GM21381 (cell line): ENCODE data around the gene RNF167.
"Not testable (repeated sequence)": the region's sequence is repeated elsewhere in the genome, so short reads cannot be mapped to it uniquely, and the experiment has no call there.

ENCODE experiments used
- ATAC-seq: cut with Tn5 transposase; IDR thresholded peaks from one replicate; pipeline ENCODE4 v1.9.1; 2021; ENCODE audit warnings: mild to moderate bottlenecking, moderate library complexity; ENCODE audit not compliant: unreplicated experiment

Gene RNF167

DNA sequence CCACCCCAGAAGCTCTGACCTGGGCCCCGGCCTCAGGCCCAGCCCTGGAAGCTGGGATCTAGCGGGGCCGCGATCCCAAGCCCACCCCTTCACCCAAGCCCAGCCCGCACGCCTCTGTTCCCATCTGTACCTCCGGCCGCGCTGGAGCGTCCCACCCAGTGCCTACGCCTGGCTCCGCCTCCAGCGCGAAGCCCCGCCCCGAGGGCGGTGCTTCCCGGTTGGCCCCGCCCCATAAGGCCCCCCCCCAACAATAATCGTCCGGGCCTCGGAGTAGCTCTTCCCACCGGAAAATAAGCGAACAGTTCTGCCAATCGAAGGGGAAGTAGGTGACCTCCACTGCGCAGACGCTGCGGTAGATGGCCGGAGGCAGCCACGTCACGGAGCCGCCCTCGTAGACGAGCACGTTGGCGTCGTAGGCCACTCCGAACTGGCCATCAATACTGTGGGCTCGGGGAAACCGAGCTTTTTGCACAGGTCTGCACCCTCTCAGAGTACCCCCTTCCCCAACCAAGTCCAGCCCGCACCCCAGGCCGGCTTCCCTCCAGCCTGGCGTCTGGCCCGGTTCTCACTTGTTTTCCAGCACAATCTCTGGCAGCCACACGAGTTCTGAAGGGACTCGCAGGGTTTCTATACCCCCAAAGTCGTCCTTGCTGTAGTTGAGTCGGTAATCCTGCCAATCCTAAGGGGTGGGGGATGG is 38.3 kb upstream of the RNF167 start:
- no peak for ATAC-seq

DNA sequence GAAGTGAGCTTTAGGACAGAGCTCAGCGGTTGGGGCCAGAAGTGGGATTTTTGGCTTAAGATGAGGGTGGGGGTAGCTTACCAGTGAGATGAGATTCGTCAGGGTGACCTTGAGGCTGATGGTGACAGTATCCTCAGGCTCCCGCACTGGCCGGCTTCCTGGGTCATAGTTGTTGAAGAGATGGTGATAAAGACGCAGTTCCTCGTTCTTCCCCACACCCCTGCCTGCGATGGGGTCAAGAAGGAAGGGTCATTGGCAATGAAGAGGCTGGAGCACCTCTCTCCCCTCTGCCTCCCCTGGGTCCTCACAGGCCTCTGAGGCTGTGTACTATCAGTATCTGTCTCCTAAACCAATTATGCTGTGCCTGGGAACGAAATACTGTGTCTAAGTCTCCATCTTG is 37.5 kb upstream of the RNF167 start:
- ATAC-seq = no peak

DNA sequence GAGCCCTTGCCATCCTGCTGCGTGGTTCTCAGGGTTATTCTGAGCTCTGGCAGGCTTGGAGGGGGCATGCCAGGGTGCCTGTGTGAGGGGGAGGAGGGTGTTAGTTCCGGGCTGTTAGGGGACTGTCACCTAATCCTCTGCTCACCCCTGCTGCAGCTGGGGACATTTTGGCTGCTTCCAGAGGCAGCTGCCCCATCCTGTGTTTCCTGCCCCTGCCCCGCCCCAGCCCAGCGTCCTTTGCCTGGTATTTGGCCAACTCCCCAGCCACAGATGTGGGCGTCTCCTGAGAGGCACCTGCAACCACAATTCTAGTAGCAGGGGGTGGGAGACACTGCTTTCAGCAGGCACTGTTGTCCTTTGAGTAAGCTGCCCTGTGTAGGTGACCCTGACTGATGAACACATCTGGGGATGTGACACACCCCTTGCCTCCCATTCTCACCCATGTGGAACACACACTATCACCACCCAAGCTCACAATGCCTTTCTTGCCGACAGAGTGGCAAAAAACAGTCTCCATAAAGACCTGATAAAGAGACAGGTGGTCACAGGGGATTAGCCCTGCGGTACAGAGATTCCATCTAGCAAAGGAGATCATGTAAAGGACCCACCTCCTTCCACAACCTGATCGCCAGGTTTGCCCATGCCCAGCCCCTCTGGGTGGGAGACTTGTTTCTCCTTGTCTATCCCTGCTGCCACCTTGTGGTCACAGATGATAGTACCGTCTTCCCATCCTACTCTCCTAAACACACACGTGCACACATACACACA is 36.8 kb upstream of the RNF167 start, which contains the start of gene CHRNE:
TSS of gene CHRNE (minus strand) at position 48 of the 768 bp plus-strand sequence. CDS start at position 13, 35 bp downstream.
- ATAC-seq = peak; percentile 37

DNA sequence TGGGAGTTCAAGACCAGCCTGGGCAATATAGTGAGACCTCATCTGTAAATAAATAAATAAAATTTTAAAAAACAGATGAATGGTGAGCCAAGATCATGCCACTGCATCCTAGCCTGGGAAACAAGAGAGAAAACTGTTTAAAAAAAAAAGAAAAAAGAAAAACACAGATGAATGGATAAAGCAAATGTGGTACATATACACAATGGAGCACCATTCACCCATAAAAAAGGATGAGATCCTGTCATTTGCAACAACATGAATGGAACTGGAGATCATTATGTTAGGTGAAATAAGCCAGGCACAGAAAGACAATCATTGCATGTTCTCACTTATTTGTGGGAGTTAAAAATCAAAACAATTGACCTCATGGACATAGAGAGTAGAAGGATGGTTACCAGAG is 33.4 kb upstream of the RNF167 start:
- ATAC-seq = not testable (repeated sequence)

DNA sequence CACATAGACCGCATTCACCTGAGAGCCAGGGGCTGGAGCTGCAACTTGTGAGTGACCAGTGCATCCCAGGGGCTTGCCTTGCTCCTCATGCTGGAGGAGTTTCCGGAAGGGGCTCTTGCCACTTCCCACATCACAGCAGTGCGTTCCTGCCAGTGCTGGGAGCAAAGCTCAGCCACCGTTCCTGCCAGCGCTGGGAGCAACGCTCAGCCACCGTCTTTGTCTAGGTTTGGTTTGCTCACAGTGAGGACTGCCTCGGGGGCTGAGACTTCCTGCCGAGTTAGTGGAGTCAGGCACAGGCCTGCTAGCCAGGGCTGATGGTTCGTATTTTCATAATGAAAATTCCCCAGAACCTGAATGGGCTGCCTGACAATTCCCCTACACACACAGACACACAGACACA is 31.8 kb upstream of the RNF167 start:
- ATAC-seq = no peak

DNA sequence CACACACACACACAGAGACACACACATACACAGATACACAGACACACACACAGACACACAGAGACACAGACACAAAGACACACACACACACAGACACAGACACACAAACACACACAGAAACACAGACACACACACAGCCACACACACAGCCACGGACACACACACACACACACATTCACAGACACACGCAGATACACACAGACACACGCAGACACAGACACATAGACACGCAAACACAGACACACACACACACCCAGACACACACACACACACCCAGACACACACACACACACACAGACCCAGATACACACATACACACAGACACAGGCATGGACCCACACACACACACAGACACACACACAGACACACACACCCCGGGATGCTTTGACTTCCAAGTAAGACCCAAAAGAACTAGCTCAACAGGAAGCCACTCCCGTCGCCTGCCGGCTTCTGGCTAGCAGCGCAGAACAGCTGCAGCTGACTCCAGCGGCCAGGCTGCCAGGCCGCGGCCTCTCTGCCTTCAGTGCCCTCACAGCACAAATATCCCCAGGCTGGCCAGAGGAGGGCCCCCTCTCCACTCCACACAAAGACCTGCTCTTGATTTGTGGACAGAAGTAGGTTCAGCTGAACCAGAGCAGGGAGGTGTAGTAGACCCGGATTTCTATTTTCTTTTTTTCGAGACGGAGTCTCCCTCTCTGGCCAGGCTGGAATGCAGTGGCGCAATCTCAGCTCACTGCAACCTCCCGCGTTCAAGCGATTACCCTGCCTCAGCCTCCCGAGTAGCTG is 31.2 kb upstream of the RNF167 start:
- no peak for ATAC-seq

DNA sequence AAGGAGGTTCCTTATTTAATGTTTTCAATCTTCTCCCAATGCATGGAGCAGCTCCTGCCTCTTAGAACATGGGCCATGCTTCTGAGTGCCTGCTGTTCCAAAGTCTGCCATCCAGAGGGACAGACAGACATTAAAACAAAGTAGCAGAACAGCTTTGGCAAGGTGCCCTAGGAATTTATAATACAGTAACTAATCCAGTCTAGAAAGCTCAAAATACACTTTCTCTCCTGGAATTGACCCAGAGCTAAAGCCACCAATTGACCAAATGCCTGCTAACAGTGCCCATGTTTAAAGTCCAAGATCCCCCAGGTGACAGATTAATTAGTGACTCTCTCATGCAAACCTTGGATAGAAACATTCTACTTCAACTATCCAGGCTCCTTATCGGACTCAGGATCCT is 26.1 kb upstream of the RNF167 start:
- ATAC-seq = no peak

DNA sequence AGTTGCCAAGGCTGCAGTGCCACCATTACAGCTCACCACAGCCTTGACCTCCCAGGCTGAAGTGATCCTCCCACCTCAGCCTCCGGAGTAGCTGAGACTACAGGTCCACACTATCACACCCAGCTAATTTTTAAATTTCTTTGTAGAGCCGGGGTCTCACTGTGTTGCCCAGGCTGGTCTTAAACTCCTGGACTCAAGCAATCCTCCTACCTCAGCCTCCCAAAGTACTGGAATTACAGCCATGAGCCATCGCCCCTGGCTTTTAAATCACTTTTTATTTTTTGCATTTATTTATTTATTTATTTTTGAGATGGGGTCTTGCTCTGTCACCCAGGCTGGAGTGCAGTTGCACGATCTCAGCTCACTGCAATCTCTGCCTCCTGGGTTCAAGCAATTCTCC is 25.5 kb upstream of the RNF167 start:
- not testable (repeated sequence) for ATAC-seq

DNA sequence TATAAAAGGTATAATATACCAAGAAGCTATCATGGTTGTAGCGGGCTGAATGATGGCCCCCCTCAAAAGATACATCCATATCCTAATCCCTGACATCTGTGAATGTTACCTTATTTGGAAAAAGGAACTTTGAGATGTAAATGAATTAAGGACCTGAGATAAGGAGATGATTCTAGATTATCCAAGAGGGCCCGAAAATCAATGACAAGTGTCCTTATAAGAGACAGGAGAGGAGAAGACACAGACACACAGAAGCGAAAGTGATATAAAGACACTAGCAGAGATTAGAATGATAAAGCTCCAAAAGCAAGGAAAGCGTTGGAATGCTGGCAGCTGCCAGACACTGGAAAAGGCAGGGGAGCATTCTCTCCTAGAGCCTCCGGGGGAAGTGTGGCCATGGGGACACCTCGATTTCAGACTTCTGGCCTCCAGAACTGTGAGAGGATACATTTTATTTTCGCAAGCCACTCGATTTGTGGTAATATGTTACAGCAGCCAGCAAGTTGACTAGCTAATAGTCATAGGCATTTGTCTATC is 20.5 kb upstream of the RNF167 start:
- ATAC-seq = no peak

DNA sequence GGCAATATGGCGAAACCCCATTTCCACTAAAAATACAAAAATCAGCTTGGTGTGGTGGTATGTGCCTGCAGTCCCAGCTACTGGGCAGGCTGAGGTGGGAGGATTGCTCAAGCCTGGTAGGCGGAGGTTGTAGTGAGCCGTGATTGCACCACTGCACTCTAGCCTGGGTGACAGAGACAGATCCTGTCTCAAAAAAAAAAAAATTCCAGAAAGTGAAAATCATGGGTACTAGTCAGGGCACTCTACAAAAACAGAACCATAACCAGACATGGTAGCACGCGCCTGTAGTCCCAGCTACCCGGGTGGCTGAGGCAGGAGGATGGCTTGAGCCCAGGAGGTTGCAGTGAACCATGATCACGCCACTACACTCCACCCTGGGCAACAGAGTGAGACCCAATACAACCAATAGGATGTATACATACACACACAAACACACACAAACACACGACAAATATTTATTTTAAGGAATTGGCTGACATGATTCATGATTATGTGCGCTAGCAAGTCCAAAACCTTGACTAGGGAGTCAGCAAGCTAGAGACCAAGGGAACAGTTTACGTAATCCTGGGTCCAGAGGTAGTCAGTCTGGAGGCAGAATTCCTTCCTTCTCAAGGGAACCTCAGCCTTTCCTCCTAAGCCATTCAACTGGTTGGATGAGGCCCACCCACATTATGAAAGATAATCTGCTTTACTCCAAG is 19.6 kb upstream of the RNF167 start:
- no peak for ATAC-seq

DNA sequence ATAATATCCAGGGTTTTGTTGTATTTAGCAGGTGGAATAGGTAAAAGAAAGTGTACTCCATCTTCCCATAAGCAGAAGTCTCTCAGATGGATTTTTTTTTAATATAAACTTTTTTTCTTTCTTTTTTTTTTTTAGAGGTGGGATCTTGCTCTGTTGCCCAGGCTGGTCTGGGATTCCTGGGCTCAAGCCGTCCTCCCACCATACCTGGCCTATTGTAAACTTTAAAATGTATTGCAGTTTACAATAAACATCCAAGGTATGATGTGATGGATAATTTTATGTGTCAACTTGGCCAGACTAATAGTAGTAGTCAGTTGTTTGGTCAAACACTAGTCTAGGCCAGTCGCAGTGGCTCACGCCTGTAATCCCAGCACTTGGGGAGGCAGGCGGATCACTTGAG is 18.7 kb upstream of the RNF167 start:
- no peak for ATAC-seq

DNA sequence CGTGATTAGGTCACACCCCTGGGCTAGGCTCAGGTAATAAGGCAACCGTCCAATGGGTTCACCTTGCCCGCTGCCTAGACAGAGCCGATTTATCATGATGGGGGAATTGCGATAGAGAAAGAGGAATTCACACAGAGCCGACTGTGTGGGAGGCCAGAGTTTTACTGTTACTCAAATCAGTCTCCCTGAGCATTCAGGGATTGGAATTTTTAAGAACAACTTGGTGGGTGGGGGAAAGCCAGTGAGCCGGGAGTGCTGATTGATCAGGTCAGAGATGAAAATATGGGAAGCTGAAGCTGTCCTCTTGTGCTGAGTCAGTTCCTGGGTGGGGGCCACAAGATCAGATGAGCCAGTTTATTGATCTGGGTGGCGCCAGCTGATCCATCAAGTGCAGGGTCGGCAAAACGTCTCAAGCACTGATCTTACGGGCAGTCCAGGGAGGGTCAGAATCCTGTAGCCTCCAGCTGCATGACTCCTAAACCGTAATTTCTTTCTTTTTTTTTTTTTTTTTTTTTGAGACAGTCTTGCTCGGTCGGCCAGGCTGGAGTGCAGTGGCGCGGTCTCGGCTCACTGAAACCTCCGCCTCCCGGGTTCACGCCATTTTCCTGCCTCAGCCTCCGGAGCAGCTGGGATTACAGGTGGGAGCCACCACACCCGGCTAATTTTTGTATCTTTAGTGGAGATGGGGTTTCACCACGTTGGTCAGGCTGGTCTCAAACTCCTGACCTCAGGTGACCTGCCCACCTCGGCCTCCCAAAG is 13.3 kb upstream of the RNF167 start:
- not testable (repeated sequence) for ATAC-seq

DNA sequence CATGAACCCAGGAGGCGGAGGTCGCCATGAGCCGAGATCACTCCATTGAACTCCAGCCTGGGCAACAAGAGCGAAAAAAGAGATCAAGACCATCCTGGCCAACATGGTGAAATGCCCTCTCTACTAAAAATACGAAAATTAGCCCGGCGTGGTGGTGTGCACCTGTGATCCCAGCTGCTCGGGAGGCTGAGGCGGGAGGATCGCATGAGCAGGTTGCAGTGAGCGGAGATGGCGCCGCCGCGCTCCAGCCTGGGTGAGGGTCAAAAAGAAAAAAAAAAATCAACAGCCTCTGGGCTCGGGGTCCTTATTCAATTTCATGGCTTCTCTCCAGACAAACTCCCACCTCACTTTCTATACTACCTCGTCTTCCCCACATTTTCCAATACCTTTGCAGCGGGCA is 11.2 kb upstream of the RNF167 start:
- no peak for ATAC-seq

DNA sequence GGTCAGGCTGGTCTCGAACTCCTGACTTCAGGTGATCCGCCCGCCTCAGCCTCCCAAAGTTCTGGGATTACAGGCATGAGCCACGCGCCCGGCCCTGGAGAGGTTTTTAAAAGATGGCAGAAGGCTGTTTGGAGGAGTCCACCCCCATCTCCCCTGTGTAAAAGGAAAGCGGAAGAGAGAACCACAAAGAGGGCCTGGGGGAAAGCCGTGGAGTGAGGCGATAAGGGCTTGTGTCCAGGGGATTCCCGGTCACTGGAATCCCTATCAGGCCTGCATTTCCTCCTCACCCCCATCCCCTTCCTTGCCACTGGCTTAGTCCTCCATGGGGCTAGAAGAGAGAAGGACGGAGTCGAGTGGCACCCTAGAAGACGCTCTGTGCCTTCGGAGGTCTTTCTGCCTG is 8.1 kb upstream of the RNF167 start, which contains the start of gene GP1BA:
TSS of gene GP1BA (plus strand) at position 315 of the 400 bp plus-strand sequence. CDS start 328 bp downstream, outside the sequence.
- ATAC-seq = no peak

DNA sequence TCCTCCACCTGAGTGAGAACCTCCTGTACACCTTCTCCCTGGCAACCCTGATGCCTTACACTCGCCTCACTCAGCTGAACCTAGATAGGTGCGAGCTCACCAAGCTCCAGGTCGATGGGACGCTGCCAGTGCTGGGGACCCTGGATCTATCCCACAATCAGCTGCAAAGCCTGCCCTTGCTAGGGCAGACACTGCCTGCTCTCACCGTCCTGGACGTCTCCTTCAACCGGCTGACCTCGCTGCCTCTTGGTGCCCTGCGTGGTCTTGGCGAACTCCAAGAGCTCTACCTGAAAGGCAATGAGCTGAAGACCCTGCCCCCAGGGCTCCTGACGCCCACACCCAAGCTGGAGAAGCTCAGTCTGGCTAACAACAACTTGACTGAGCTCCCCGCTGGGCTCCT is 7.3 kb upstream of the RNF167 start:
- no peak for ATAC-seq

DNA sequence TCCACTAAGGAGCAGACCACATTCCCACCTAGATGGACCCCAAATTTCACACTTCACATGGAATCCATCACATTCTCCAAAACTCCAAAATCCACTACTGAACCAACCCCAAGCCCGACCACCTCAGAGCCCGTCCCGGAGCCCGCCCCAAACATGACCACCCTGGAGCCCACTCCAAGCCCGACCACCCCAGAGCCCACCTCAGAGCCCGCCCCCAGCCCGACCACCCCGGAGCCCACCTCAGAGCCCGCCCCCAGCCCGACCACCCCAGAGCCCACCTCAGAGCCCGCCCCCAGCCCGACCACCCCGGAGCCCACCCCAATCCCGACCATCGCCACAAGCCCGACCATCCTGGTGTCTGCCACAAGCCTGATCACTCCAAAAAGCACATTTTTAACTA is 6.4 kb upstream of the RNF167 start:
- ATAC-seq = no peak

DNA sequence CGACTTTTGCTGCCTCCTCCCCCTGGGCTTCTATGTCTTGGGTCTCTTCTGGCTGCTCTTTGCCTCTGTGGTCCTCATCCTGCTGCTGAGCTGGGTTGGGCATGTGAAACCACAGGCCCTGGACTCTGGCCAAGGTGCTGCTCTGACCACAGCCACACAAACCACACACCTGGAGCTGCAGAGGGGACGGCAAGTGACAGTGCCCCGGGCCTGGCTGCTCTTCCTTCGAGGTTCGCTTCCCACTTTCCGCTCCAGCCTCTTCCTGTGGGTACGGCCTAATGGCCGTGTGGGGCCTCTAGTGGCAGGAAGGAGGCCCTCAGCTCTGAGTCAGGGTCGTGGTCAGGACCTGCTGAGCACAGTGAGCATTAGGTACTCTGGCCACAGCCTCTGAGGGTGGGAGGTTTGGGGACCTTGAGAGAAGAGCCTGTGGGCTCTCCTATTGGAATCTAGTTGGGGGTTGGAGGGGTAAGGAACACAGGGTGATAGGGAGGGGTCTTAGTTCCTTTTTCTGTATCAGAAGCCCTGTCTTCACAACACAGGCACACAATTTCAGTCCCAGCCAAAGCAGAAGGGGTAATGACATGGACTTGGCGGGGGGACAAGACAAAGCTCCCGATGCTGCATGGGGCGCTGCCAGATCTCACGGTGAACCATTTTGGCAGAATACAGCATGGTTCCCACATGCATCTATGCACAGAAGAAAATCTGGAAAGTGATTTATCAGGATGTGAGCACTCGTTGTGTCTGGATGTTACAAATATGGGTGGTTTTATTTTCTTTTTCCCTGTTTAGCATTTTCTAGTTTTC is 5.7 kb upstream of the RNF167 start:
- ATAC-seq = peak; percentile 54

DNA sequence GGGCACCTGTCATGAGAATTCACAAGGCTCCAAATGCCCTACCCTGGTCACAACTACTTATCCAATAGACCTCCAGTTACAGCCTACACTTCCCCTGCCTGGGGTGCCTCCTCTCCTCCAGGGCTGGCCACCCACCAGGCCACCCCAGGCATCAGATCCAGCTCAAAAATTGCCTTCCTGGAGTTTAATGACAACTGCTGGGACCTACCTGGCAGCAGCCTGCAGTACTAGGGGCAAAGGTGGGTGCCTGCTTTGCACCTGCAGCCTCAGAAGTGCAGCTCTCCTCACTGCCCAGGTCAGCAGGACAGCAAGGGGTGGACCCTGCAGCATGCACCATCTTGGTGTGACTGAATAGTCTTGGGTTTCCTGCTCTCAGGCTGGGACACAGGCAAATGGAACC is 4.4 kb upstream of the RNF167 start:
- no peak for ATAC-seq

DNA sequence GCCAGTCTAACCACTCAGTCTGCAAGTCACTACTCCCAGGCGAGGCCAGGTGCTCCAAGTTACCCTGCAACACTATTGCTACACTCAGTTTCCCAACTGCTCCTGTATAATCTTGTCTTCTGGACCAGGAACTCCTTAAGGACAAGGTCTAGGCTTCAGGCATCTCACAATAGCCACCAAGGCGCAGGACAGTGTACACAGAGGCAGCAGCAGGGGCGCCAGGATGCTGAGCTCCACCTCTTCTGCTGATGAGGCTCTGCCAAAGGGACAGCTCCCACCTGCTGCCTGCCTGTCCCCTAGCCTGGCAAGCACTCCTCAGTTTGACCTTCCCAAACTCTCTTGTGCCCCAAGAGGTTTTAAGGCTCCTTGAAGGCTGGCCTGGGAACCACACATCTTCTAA is 3.6 kb upstream of the RNF167 start:
- ATAC-seq = no peak
